ENCODE measurements around the gene PEX10. TPM values are rescaled to one million over a fixed set of nuclear protein-coding genes. Genes with fewer than 3 reads are reported as not detected.

The PEX10 gene
- total RNA-seq, 2 donors from 2014 or later = 35.6 TPM

DNA sequence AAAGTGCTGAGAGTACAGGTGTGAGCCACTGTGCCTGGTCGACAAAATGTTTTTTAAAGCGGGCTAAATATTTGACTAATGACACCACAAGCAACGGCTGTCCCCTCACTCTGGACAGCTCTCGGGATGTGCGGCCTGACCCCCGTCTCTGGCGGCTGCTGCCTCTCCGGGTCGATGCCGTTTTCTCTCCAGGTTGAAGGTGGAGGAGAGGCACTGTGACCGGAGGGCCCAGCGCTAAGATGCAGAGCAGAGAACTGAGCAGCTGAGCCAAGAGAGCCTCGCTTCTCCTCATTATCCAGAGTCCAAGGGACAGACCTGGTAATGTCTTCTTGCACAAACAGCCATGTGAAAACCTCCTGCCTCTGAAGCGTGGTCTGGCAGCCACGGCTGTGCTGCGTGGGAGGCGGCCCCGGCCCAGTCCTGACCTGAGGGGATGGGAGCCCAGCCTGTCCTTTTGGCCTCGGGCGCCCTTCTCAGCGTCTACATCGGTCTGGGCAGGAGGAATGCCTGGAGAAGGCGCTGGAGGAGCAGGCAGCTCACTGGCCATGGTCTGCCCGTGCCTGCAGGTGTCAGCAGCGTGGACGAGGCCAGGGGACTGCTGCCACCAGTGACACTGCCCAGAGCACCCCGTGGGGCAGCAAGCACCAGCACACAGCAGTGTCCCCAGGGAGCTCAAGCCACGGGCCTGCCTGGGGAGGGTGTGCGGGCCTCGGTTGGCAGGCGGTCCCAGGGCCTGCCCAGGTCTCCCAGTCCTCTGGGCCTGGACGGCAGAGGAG lies 31.4 kb downstream of the PEX10 start:
- Histone ChIP-seq H3K9ac (ENCODE audit: extremely low read depth, low read length, poor library complexity, severe bottlenecking) (no peak overlapping the region), H3K27me3 (ENCODE audit: control insufficient read depth, insufficient read depth, low read length, poor library complexity, severe bottlenecking) (no peaks in the 10 kb centered on the region), H3K36me3 (ENCODE audit: control insufficient read depth, insufficient read depth, low read length) (no peaks in the 10 kb centered on the region), H3K4me1 (ENCODE audit: control insufficient read depth, insufficient read depth, low read length) (no peaks in the 10 kb centered on the region), H3K4me3 (ENCODE audit: low read length) (no peak overlapping the region), H3K9me3 (ENCODE audit: control insufficient read depth, low read length) (no peaks in the 10 kb centered on the region), H3K27ac (ENCODE audit: low read depth, low read length) (no peak overlapping the region)
- no peaks in the 10 kb centered on the region for H3K9me3 Mint-ChIP-seq
- no peak for TF ChIP-seq CTCF (conservative IDR thresholded peaks at IDR 0.05)
- no peak overlapping the region for H3K27ac Mint-ChIP-seq
- no peaks in the 10 kb centered on the region for H3K27me3 Mint-ChIP-seq (ENCODE audit: insufficient read depth)
- no peaks in the 10 kb centered on the region for H3K36me3 Mint-ChIP-seq (ENCODE audit: low read depth)
- no peak overlapping the region for H3K4me3 Mint-ChIP-seq
- H3K4me1 Mint-ChIP-seq = no peaks in the 10 kb centered on the region
- WGBS, 2 experiments (ENCODE audit: insufficient coverage in 1 of 2, insufficient read length in 1 of 2) = 92 to 97% methylated on average over 24 to 32 of the region's 32 CpGs
- no peak for DNase-seq

DNA sequence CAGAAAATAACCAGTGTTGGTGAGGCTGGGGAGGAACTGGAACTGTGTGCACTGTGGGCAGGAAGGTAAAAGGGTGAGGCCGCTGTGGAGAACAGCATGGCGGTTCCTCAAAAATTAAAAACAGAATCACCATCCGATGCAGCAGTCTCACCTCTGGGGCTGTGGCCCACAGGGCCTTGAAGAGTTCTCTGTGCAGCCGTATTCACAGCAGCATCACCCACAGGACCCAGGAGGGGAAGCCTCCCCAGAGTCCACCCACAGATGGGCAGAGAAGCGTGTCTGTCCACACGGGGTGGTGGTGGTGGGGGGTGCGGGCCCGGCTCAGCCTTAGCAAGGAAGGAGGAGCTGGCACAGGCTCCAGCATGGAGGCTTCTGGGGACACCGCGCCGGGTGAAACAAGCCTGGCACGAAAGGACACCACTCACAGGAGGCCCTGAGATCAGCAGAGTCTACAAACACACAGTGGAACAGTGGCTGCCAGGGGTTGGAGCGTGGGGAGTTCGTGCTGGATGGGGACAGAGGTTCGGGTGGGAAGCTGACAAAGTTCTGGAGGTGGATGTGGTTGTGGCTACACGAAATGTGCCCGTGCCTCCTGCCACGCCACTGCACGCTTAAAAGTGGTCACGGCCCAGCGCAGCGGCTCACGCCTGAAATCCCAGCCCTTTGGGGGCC lies 32.5 kb downstream of the PEX10 start:
- no peak for TF ChIP-seq CTCF (conservative IDR thresholded peaks at IDR 0.05)
- Histone ChIP-seq H3K27me3 (ENCODE audit: control insufficient read depth, insufficient read depth, low read length, poor library complexity, severe bottlenecking) (no peaks in the 10 kb centered on the region), H3K4me3 (ENCODE audit: low read length) (no peak overlapping the region), H3K27ac (ENCODE audit: low read depth, low read length) (no peak overlapping the region), H3K9me3 (ENCODE audit: control insufficient read depth, low read length) (no peaks in the 10 kb centered on the region), H3K9ac (ENCODE audit: extremely low read depth, low read length, poor library complexity, severe bottlenecking) (no peak overlapping the region), H3K36me3 (ENCODE audit: control insufficient read depth, insufficient read depth, low read length) (no peaks in the 10 kb centered on the region), H3K4me1 (ENCODE audit: control insufficient read depth, insufficient read depth, low read length) (no peaks in the 10 kb centered on the region)
- no peaks in the 10 kb centered on the region for H3K4me1 Mint-ChIP-seq
- DNase-seq = no peak
- no peak overlapping the region for H3K4me3 Mint-ChIP-seq
- 94 to 97% methylated on average over 20 to 23 of the region's 23 CpGs for WGBS, 2 experiments (ENCODE audit: insufficient coverage in 1 of 2, insufficient read length in 1 of 2)
- no peaks in the 10 kb centered on the region for H3K9me3 Mint-ChIP-seq
- no peaks in the 10 kb centered on the region for H3K27me3 Mint-ChIP-seq (ENCODE audit: insufficient read depth)
- no peak overlapping the region for H3K27ac Mint-ChIP-seq
- H3K36me3 Mint-ChIP-seq (ENCODE audit: low read depth) = no peaks in the 10 kb centered on the region

GRCh38 chr1:2378956-2379732 lies 33.2 kb downstream of the PEX10 start:
- Mint-ChIP-seq H3K27me3 (ENCODE audit: insufficient read depth) (no peaks in the 10 kb centered on the region), H3K36me3 (ENCODE audit: low read depth) (no peaks in the 10 kb centered on the region), H3K27ac (no peak overlapping the region), H3K4me1 (no peaks in the 10 kb centered on the region), H3K9me3 (no peaks in the 10 kb centered on the region), H3K4me3 (no peak overlapping the region)
- Histone ChIP-seq H3K27ac (ENCODE audit: low read depth, low read length) (no peak overlapping the region), H3K4me3 (ENCODE audit: low read length) (no peak overlapping the region), H3K27me3 (ENCODE audit: control insufficient read depth, insufficient read depth, low read length, poor library complexity, severe bottlenecking) (no peaks in the 10 kb centered on the region), H3K4me1 (ENCODE audit: control insufficient read depth, insufficient read depth, low read length) (no peaks in the 10 kb centered on the region), H3K9me3 (ENCODE audit: control insufficient read depth, low read length) (no peaks in the 10 kb centered on the region), H3K9ac (ENCODE audit: extremely low read depth, low read length, poor library complexity, severe bottlenecking) (no peak overlapping the region), H3K36me3 (ENCODE audit: control insufficient read depth, insufficient read depth, low read length) (no peaks in the 10 kb centered on the region)
- WGBS, 2 experiments (ENCODE audit: insufficient coverage in 1 of 2, insufficient read length in 1 of 2) = 90 to 93% methylated on average over 17 to 18 of the region's 18 CpGs
- TF ChIP-seq CTCF (conservative IDR thresholded peaks at IDR 0.05) = no peak
- DNase-seq = no peak
